ENCODE results near the gene STMP1. TPM values are rescaled to one million over a fixed set of nuclear protein-coding genes. Genes with fewer than 3 reads are reported as not detected.
A peak's percentile ranks its signal among the peaks of the same experiment; 100 is the strongest.
"Not testable (repeated sequence)": the region's sequence is repeated elsewhere in the genome, so short reads cannot be mapped to it uniquely, and the experiment has no call there.

STMP1 gene
- total RNA-seq, 1 experiment from 2014 or later: 27.4 TPM

DNA sequence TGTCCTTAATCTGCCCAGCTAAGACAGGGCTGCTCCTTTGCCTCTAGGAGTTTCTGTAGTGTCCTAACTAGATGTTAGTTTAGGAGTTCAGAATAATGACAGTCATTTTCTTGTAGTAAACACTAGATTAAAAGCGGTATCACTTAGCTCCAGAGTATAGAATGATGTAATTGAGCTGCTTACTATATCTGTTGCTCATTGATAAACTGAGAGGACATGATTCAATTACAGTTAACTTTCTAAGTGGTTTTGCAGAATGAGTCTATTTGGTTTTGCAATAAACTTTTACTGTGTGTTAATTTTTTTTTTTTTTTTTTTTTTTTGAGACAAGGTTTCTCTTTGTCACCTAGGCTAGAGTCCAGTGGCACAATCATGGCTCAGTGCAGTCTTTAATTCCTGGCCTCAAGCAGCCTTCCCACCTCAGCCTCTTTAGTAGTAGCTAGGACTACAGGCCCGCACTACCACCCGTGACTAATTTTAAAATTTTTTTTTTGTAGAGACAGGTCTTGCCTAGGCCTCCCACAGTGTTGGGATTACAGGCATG lies 1.8 kb downstream of the STMP1 start:
- DNase-seq (ENCODE audit: low read depth): peak; percentile 31

DNA sequence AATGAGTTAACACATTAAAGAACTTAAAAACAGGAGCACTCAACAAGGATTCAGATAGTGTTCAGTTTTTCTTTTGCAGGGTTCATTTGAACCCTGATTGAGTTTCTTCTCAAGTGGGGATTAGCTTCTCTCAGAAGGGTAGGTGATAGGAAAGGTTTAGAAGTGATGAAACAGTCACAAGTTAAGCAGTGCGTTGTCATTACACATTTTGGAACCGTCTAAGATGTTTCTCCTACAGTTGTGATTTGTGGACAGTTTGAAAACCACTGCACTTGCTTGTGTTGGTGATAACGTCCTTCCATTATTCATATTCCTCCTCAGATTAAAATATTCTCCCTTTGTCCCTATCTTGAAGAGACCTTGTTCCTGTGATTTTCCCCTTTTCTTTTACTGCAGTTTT lies 2.7 kb downstream of the STMP1 start:
- DNase-seq (ENCODE audit: low read depth): no peak

DNA sequence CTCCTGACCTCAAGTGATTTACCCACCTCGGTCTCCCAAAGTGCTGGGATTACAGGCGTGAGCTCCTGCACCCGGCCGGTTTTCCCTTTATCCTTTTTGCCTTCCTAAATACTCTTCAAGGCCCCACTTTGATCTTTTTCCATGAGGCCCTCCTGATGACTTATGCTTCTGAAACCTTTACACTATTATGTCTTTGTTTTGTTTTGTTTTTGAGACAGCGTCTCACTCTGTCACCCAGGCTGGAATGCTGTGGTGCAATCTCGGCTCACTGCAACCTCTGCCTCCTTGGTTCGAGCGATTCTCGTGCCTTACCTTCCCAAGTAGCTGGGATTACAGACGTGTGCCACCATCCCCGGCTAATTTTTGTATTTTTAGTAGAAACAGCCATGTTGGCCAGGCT lies 3.8 kb downstream of the STMP1 start:
- DNase-seq (ENCODE audit: low read depth): no peak

DNA sequence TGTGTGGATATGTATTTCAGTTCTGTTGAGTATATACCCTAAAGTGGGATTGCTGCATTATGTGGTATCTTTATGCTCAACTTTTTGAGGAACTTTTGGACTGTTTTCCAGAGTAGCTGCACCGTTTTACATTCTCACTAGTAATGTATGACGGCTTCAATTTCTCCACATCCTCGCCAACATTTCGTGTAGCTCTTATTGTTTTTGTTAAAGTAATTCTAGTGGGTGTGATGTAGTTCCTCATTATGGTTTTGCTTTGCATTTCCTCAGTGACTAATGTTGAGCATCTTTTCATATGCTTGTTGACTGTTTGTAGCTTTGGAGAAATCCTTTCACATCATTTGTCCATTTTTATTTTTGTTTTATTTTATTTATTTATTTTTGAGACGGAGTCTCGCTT lies 4.5 kb downstream of the STMP1 start:
- DNase-seq (ENCODE audit: low read depth): no peak

GRCh38 chr7:135667626-135668025 lies 5.3 kb downstream of the STMP1 start:
- not testable (repeated sequence) for DNase-seq (ENCODE audit: low read depth)

DNA sequence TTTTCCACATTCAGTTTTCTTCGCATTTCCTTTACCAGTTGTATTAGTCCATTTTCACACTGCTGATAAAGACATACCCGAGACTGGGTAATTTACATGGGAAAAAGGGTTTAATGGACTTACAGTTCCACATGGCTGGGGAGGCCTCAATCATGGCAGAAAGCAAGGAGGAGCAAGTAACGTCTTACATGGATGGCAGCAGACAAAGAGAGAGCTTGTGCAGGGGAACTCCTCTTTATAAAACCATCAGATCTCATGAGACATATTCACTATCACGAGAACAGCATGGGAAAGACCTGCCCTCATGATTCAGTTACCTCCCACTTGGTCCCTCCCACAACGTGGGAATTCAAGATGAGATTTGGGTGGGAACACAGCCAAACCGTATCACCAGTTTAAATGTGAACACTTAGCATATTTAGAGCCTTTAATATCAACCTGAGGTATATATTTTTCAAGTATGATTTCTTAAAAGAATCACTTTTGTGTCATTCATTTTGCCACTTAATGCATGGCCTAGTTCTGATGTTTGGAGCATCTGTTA lies 6.6 kb downstream of the STMP1 start:
- not testable (repeated sequence) for DNase-seq (ENCODE audit: low read depth)

DNA sequence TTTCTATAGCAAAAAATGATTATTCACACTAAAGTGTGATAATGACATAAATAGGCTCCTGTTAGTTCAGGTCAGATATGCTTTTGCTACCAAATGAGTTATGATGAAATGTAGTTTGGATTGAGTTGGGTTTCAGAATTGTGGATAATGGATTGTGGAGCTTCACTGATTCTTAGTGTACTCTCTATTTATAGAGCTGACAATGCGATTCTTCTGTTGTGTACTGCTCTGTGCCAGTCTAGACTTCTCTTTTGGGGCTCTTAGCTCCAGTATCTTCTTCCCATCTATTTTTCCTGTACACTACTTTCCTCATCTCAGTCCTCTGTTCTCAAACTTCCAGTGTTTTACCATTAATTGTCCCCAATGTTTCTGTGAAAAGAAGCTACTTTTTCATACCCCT lies 7.5 kb downstream of the STMP1 start:
- DNase-seq (ENCODE audit: low read depth): no peak

- peak; percentile 72 for DNase-seq (ENCODE audit: low read depth)
These were observed 7.9 kb downstream of the STMP1 start for GRCh38 chr7:135670179-135670578.

DNA sequence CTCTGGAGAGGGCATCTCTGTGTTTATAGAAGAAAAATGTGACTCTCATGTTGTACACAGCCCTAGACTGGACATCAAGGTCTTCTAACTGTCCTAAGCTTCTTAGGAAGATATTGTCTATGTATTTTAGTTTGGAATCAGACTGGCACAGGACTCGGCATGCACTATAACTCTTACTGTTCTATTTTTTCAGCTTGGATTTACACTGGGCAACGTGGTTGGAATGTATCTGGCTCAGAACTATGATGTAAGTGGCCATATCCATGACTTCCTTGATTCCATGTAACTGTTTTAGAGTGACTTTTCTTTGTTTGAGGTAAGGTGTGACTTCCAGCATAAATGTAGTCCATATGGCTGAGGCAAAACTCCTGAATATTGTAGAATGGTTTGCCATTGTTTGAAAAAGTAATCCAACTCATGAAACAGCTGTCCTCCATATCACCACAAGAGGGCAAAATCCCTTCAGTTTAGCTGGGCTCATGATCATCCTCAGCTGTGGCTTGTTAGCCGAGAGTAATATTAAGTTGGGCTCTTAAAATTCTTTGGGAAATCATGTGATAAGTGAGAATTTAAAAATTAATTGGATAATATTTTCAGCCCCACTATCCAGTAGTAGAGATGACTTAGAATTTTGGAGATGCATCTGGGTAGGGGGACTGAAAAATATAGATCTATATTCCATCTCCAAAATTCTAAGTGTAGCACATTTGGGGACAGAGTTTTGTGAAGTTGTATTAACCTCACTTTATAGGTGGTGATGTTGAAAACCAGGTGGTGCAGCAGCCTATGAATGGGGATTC lies 10.4 kb downstream of the STMP1 start:
- DNase-seq (ENCODE audit: low read depth): peak; percentile 70

DNA sequence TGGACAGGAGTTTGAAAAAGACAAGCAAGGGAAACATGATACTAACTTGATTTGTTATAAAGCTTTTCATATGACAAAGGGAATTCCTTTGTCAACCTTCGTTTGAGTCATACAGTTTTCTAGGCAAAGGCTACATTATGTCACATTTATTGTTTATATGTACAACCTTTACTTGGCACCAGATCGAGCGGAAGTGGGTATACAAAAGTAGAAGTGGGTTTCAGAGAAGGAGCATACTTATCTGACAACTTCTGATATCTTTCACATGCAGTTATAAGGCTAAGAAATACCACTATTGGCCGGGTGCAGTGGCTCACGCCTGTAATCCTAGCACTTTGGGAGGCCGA lies 11.0 kb downstream of the STMP1 start:
- peak; percentile 64 for DNase-seq (ENCODE audit: low read depth)

DNA sequence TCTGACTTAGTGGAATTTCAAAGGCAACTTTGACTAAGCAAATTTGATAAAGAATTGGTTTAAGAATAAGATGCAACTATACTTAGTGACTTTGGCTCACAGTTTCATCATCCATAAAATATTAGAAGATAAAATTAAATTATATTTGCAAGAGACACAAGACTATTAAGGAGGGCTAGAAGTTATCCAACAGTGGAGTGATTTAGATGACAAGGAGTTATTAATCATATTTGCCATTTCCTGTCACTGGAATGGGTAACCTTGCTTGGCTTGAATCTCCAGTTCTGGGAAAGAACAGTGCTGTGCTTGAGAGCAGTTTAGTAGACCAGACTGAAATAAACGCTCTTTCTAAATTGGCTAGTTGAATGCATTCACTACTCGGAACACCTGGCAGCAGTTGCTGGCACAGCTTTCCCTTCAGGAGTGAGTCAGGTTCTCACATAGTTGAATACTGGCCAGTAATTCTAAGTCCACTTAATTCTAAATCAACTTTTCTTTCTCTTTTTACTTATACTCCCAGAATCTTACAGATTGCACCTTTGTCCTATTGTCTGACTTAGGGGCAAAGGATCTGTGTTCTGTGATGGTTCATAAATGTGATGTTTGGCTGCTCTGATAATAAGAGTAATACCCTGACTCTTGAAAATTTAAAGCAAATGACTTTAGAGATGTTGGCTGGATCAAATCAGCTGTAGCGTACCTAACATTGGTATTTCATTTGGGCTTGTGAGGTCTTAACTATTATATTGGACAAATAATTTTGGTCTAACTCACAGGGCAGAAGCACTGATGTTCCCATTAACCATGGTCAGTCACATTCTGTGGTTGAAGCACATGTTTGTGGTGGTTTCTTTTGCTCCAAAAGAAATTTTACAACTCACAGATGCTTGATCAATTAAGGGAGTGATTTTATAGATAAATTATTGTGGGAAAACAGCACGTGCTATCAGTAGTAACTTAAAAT lies 16.6 kb downstream of the STMP1 start:
- DNase-seq (ENCODE audit: low read depth): peak; percentile 65

DNA sequence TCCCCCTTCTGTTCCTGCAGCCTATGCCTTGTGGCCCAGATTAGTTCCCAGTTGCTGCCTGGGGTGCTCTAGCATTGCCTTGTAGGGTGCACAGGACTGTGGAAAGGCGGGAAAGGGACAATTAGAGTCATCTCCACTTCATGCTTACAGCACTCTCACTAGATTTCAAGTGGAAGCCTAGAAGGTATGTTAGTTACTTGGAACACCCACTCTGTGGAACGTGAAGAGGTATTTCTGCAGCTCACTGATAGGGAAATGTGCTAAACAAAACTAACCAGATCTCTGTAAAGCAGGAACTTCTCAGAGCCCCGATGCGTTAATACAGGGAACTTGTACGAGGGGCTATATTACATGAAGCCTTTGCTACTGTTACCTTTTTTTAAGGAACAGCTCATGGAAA lies 19.4 kb downstream of the STMP1 start:
- no peak for DNase-seq (ENCODE audit: low read depth)

DNA sequence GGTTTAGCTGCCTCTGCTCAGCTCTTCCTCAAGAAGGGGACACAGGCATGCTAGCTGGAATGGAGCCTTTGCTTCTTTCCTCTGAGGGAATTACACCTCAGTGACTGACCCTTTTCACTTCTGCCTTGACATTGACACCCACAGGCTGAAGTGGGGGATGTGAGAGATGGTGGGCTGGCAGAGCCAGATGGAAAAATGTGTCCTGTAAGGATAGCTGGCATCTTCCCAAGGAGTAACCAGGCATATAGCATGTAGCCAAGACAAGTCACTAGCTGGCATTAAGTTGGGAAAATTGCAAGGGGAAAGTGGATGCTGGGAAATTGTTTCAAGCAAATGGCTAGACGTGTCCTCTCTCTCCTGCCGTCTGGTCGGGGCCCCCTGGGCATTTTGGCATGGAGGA lies 19.9 kb downstream of the STMP1 start:
- DNase-seq (ENCODE audit: low read depth): no peak

GRCh38 chr7:135683609-135684008 lies 21.3 kb downstream of the STMP1 start:
- DNase-seq (ENCODE audit: low read depth): no peak

GRCh38 chr7:135684136-135684535 lies 21.8 kb downstream of the STMP1 start:
- peak; percentile 46 for DNase-seq (ENCODE audit: low read depth)

GRCh38 chr7:135684699-135685098 lies 22.4 kb downstream of the STMP1 start:
- no peak for DNase-seq (ENCODE audit: low read depth)

DNA sequence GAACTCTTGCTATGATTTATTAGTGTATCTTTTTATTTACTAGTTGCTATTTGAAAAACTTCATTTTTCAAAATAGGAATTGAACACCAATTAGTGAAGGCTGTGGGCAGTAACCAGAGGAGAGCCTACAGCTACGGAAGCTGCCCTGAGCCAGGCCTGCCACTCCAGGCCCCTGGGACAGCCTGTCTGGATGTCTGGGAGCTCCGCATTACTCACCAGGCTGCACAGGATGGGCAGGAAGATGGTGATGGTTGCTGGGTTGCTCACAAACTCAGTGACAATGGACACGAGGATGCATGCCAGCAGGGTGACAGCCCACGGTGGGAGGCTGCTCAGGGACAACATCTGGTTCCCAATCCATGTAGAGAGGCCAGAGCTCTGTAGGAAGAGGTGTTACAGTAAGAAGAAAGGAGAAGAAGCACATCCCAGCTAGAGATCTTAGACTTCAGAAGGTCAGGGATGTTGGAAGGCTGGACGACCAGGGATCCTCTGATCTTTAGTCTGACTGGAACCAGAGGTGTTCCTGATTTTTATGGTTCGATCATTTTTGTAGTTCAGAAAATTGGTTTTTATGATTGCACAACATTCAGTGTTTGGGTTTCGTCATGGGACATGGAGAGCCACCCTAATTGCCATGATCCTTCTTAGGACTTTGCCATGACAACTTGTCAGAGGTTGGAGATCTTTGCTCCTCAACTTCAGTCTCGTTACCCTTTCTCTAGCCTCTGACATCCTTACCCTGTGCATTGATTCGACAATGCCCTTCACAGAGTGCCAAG lies 23.2 kb downstream of the STMP1 start:
- peak; percentile 72 for DNase-seq (ENCODE audit: low read depth)

DNA sequence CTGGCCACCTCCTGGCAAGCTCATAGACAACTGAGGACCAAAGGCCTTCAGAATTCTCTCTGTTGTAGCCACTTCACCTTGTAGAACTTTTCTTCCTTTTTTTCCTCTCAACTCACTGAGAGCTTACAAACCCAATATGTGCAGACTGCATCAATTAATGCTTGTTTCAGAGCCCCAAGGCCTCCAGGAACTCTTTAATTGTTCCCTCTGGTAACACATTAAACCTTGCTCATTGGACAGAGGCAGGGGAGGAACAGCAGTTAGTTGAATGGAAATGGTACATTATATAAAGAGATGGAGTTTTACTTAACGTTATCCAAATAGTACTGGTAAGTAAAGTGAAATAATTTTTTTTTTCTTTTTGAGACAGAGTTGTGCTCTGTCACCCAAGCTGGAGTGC lies 25.2 kb downstream of the STMP1 start:
- DNase-seq (ENCODE audit: low read depth): no peak

DNA sequence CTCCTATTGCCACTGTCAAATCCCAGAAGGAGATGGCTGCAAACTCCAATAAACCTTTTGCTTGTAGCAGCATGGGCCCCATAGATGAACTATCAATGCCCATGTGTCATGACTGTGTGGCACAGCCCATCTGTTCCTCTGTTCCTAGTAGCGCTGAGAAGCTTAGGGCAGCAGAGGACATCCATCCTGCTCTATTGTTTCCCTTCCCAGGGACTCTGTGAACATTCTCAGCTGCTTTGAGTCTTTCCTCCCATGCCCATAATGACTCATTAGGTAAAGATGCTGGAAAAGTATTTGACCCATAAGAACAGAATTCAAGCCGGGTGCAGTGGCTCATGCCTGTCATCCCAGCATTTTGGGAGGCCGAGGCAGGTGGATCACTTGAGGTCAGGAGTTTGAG lies 28.3 kb downstream of the STMP1 start:
- DNase-seq (ENCODE audit: low read depth): peak; percentile 63

DNA sequence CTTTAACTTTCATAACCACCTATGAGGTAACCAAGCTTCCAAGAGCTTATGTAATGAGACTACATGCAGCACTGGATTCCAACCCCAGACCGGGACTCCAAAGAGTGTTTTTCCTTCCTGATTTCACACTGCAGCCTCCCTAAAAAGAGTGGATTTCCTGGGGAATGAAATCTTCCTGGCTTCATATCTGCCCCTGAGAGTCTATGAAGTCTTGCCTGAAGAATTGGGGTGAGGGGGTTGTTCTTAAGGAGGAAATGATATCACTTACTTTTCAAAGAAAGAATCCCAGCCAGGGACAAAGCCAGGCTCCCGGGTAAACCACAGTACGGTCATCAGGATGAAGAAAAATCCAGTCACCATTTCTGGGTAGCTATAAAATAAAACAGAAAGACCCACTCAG lies 29.7 kb downstream of the STMP1 start:
- DNase-seq (ENCODE audit: low read depth): no peak

DNA sequence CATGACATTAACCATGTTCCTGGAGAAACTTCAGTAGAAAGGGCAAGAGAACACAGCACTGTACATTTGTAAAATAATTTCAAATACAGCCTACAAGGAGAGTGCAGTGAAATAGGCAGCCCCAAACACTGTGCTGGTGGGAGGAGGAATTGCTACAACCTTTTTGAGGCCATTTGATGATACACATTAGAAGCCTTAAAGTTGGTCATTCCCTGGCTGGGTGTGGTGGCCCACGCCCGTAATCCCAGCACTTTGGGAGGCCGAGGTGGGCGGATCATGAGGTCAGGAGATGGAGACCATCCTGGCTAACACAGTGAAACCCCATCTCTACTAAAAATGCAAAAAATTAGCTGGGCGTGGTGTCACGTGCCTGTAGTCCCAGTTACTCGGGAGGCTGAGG lies 30.3 kb downstream of the STMP1 start:
- DNase-seq (ENCODE audit: low read depth): not testable (repeated sequence)

DNA sequence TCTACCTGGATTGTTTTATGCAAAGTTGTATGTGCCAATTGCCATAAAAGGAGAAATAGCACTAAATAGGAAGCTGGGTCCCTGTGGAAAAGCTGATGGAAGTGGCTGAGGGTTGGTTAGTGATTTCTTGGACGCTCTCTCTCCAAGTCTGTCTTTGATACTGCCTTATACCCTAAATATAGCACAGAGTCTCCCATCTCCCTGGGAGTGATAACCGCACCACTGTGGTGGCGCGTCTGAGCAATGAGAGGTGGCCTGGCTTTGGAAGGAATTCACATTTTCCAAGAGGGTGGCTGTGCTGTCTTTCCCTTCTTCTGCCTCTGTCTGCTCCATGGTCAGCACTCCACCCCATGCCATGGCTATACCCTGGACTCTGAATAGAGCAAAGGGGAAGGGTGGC lies 31.2 kb downstream of the STMP1 start:
- no peak for DNase-seq (ENCODE audit: low read depth)

Data from RPMI7951 (cell line).